GM18907 (cell line): ENCODE measurements around the gene SH3GLB2.
"Not testable (repeated sequence)": the region's sequence is repeated elsewhere in the genome, so short reads cannot be mapped to it uniquely, and the experiment has no call there.

ENCODE experiments used
- ATAC-seq: cut with Tn5 transposase; IDR thresholded peaks from one replicate; pipeline ENCODE4 v1.9.1; 2021; ENCODE audit warnings: mild to moderate bottlenecking, moderate library complexity; ENCODE audit not compliant: unreplicated experiment

The SH3GLB2 gene

DNA sequence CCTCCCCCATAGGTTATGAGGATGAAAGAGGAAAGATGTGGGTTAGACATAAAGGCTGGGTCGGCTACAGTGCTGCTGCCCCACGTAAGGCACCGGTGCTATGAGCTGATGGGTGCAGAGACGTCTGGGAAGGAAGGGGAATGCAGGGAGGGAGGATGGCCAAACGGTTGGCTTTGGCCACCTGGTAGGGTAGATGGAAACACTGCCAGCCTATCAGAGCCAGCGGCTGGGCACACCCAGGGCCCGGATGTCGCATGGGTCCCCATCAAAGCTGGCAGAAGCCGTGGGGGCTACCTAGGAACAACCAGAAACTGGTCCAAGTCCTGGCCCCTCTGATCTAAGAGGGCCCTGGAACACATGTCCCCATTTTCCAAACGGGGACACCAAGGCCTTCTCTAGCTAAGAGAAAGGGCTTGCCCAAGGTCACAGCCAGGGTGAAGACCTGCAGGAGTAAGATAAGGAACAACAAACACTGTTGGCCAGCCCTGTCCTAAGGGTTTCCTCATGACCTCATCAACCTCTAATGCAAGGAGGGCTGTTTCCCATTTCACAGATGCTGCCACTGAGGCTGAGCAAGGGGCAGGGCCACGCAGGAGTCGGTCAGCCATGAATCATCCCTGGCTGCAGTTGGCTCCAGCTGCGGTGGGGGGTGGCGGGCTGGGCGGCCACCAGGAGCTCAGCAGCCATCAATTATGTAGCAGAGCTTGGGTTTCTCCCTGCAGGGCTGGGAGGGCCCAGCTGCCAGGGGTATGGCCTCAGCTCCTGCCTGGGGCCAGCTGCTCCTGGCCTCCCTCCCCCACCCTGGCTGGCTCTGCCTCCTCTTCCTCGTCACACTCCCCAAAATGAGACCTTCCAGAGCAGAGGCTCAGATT lies 4.9 kb downstream of the SH3GLB2 start:
- ATAC-seq: no peak

- no peak for ATAC-seq
Measured at GRCh38 chr9:129022037-129022436, 6.1 kb downstream of the SH3GLB2 start.

DNA sequence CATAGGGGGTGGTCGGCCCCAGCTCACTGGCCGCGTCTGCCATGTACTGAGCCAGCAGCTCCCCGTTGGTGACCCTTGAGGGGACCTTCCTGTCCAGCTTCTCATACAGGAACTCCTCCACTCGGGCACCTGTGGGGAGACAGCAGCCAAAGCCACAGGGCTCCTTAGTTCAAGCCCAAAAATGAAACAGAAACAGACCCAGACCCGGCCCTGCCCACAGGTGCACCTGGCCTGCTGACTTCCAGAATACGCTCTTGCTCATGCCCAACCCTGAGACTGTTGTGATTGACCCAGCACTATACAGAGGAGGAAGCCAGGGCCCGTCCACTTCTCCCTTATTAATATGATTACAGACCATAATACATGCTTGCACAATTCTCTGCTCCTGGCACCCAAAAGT lies 7.0 kb downstream of the SH3GLB2 start:
- peak; percentile 79 for ATAC-seq

DNA sequence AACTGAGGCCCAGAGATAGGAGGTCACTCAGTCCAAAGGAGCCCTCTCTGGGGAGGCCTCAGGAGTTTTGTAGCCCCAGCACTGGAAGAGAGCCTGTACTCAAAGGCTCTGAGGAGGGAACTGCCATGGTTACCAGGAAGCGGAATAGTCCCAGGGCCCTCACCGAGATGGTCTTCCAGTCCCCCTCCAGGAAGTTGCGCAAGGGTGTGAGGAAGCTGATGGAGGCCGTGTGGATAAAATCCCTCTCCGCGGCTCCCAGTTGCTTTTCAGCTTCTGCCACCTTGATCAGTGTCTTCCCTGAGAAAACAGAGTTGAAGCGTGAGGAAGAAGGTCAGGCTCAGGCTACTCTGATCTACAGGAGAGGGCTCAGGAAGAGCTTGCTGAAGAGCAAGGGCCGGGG lies 13.5 kb downstream of the SH3GLB2 start:
- no peak for ATAC-seq

DNA sequence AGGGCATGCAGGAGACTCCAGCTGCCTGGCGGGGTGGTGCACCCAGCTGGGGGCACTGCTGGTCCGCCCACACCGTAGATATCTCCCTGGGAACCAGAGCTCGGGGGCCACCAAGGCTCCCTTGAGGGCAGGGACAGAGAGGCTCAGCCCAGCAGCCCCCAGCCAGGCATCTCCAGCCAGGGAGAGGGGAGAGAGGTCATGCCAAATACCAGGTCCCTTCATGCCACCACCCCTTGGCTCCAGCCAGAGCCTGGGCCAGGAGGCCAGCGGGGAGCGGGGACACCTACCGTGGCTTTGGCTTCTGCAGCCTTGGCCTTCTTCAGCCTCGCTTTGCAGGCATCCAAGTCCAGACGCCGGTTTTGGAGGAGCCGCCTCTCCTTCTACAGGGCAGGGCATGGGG lies 14.0 kb downstream of the SH3GLB2 start:
- ATAC-seq: no peak

DNA sequence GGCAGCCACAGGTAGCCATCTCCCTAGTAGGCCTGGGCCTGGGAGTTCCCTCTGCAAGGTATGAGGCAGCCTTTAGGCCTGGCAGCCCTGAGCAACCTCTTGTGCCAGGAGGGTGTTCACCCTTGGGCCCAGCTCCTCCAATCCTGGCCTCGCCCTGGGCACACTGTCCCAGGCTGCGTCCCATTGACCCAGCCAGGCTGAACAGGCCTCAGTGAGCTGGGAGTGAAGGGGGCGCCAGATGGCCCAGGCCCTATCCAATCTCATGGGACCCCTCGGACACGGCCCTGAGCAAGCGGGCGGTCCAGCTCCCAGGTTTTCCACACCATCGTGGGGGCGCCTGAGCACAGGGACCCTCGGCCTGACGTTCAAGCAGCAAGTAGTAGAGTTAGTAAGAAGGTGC lies 14.5 kb downstream of the SH3GLB2 start:
- no peak for ATAC-seq

DNA sequence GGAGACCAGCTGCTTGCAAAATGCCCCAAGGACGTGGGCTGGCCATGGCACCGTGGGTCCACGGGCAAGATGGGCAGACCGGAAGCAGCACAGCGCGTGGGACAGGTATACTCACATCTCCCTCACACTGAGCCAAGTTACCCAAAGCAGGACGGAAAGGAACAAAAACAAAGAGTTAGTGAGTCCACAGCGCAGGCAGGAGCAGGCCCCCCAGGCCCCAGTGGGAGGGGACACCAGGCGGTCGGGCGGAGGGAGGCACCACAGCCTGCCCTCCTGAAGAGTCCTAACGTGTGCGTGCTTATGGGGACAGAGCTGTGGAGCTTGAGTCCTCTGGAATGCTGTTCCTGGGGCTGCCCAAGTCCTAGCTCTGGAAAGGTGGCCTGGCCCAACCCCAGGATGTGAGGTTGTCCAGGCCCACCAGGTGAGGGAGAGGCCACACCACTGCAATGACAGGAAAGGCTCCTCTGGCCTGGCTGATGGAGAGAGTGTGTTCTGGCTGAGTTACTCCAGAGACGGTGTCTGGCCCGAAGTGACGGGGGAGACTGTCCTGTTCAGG lies 15.2 kb downstream of the SH3GLB2 start:
- ATAC-seq: no peak

GRCh38 chr9:129012343-129012742 lies 15.8 kb downstream of the SH3GLB2 start:
- ATAC-seq: no peak

GRCh38 chr9:129011761-129012181 lies 16.4 kb downstream of the SH3GLB2 start:
- no peak for ATAC-seq

- no peak for ATAC-seq
Measured at GRCh38 chr9:129011170-129011569, 17.0 kb downstream of the SH3GLB2 start.

DNA sequence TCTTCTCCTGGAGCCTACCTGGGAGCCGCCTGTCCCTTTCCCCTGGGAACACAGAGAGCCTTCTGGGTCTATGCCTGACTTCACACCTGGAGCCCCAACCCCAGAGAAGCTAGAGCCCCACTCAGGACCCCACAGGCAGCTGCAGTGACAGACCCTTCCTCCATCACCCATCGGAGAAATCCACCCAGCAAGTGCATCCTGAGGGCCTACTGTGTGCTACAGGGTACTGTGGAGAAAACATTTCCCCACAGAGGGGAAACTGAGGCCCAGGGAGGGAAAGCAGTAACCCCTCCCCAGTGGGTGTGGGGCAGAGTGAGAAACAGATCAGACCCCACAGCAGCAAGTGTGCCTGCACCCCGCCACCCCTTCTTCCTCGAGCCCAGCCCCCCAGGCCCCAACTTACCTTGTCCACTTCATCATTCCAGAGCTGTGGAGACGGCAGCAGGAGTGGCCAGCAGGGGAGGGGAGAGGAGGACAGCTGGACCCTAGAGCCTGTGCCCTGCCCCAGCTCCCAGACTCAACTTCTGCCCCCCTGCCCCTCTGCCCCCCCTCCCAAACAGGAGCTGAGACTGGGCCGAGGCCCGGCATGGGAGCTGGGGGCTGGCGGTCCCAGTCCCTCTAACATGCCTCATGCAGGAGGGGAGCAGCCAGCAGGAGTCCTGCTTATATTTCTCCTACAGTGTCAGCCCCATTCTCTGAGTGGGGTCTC lies 17.7 kb downstream of the SH3GLB2 start:
- ATAC-seq: no peak

DNA sequence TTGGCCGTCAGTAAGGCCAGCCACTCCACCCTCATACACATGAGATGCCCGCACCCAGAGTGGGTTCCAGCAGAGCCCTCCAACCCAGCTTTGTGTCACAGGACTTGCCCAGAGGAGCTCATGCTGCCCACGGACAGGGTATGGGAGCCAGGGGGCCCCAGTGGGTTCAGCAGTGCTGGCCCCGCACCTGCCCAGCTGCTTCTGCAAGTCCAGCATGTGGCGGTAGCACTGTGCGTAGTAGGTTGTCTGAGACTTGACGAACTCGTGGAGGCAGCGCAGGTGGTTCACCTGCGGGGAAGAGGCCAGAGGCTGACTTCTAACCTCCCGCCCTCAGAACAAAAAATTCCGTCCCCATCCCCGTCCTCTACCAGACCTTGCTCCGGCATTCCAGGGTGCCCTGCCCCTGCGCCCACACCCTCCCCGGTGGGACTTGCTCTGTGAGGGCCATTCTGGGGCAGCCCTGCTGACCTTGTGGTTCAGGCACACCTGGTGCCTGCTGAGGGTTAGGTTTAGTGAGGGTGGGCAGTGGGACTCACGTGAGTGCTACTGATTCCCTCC lies 18.5 kb downstream of the SH3GLB2 start:
- no peak for ATAC-seq

- no peak for ATAC-seq
Measured at GRCh38 chr9:129008986-129009583, 19.0 kb downstream of the SH3GLB2 start.

DNA sequence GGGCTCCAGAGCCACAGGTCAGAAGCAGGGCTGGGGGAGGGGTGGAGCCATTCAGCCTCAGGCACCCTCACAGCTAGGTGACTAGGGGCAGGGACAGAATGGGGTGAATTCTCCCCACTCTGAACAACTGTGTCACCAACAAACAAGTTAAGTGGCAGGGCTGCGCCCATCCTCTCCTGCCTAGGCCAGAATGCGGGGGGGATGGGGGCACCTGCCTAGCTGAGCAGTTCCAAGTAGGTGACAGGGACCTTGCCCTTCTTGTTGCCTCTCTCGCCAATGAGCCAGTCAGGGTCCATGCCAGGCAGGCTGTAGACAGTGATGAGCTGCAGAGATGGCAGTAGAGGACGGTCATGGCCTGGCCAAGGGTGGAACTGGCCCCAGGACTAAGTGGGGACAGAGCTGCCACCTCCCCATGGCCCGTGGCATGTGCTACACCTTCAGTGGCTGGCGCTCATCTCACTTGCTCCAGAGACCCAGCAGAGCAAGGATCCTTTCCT lies 19.6 kb downstream of the SH3GLB2 start:
- no peak for ATAC-seq

DNA sequence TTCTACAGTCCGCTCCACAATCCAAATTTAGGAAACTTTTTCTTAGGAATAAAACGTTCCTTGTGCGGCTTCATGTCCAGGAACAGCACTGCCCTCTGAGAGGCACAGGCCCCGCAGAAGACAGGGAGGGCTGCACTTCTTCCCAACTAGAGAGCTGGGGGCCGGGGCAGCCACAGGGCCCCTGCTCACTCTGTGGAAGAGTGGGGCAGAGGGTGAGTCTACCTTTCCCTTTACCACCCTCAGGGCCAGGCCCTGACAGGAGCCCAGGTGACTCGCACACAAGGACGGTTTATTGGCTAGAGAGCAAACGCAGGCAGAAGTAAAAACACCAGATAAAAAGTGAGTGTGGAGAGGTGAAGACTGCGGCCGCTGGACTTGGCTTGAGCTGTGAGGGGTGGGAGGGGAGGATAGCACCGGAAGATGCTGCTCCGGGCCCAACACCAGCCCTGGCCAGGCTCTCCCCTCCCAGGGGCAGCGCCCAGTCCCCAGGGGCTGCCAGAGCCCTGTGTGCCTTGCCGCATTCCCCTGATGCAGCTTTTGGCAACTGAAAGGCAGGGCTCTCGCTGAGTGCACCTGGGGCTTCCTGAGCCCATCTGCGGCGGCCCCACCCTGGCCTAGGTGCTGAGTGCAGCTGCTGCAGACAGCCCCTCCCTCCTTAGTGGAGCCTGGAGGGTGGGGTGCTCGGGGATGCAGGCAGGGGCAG lies 20.2 kb downstream of the SH3GLB2 start:
- ATAC-seq: no peak

DNA sequence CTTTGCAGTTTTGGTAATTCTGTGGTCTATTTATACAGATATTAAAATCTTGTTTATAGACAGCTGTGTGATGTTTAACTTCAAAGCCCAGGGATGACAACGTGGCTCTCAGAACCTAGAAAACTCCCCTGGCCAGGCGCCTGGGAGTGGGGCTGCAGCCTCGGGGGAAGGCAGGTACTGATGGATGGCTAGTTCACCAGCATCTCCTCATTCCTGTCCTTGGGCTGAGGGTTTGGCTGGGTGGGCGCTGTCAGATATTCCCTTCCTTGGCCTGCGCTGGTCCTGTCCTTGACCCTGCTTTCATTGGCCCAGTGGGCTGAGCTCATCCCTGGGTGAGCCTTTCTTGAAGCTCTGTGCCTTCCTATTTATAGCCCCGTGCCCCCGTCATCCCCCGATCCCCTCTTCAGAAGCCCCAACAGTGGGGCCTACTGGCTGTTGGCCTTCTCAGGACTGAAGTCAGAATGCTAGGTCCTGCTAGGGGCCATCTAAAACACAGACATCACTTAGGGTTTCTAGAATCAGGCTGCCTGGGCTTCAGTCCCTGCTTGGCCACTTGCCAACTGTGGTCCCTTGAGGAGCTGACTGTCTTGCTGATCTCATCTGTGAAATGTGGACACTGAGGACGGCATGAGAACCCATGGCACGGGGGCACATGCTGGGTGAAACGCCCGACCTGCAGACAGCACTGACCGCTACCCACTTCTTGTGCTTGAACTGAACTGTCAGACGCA lies 20.9 kb downstream of the SH3GLB2 start:
- ATAC-seq: no peak

GRCh38 chr9:129006328-129007034 lies 21.6 kb downstream of the SH3GLB2 start:
- no peak for ATAC-seq

DNA sequence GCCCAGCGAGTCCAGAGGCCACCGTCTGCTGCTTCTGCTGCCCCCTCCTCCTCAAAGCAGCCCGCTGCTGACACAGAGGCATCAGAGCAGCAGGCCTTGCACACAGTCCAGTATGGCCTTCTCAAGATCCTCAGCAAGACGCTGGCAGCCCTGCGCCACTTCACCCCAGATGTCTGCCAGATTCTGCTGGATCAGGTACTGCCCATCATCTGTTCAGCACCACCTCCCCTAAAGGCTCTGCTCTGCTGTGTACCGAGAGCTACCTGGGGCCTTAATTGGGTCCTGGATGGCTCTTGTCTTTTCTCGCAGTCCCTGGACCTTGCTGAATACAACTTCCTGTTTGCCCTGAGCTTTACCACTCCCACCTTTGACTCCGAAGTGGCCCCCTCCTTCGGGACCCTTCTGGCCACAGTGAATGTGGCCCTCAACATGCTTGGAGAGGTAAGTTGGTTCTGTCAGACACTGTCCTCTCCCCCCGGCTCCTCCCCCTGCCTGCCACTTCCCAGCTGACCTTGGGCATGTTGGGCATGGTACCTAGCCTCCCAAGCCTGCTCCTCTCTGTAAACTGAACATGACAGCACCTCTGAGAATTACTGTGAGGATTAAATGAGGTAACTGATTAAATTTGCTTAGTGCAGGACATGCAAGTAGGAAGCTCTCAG lies 22.7 kb downstream of the SH3GLB2 start:
- ATAC-seq: no peak

GRCh38 chr9:129004173-129004572 lies 24.0 kb downstream of the SH3GLB2 start:
- ATAC-seq: not testable (repeated sequence)
